Sigmoid colon (tissue), 7 donors: ENCODE measurements around the gene LHX3. TPM values are rescaled to one million over a fixed set of nuclear protein-coding genes. Genes with fewer than 3 reads are reported as not detected.

Experiments used
- DNase-seq: peaks from one replicate; pipeline ENCODE4 v3.0.0-alpha.2; 2019
- H3K27ac ChIP-seq, 4 donors: fragments of 200-600 bp; sonication (generic); one replicate each; pipeline ENCODE4 v1.5.1; 2016 to 2019; ENCODE audit warnings: mild to moderate bottlenecking in 1 of 4
- H3K27me3 ChIP-seq, 3 donors: fragments of 200-600 bp; sonication (generic); one replicate each; pipeline ENCODE4 v1.5.1; 2019; ENCODE audit warnings: mild to moderate bottlenecking in 1 of 3
- H3K36me3 ChIP-seq, 4 donors: fragments of 200-600 bp; sonication (generic); one replicate each; pipeline ENCODE4 v1.5.1; 2016 to 2019
- H3K4me1 ChIP-seq, 4 donors: fragments of 200-600 bp; sonication (generic); one replicate each; pipeline ENCODE4 v1.5.1; 2017 to 2019
- H3K4me3 ChIP-seq, 4 donors: fragments of 200-600 bp; sonication (generic); one replicate each; pipeline ENCODE4 v1.5.1; 2017 to 2019; ENCODE audit warnings: mild to moderate bottlenecking in 2 of 4, moderate library complexity in 1 of 4
- H3K9me3 ChIP-seq, 4 donors: fragments of 200-600 bp in 3 of 4; sonication (generic) in 3 of 4; one replicate each; pipeline versions ENCODE4 v1.5.1 to v1.6.1; 2013 to 2019
- EP300 ChIP-seq, 4 donors: sonication (generic); formaldehyde crosslinking; IDR thresholded peaks; one replicate each; pipeline ENCODE4 v1.6.1; 2017; ENCODE audit warnings: antibody characterized with exemption in 4 of 4
- POLR2A ChIP-seq, 2 donors: fragments of 450-650 bp; IDR thresholded peaks; one replicate each; pipeline ENCODE4 v1.6.1; 2016; ENCODE audit warnings: antibody characterized with exemption in 2 of 2, mild to moderate bottlenecking in 2 of 2, moderate library complexity in 2 of 2
- POLR2AphosphoS5 ChIP-seq, 4 donors: sonication (generic); formaldehyde crosslinking; IDR thresholded peaks; one replicate each; pipeline ENCODE4 v1.6.1; 2017; ENCODE audit warnings: antibody characterized with exemption in 4 of 4
- WGBS, 2 donors: extraction: QIAGEN DNeasy Blood & Tissue Kit; methylation state at CpG; one replicate each; pipeline ENCODE4 v1.1.7; 2013; 5-methylcytosine and 5-hydroxymethylcytosine counted together
- intact Hi-C: fragments of 100-400 bp; cut with DNase I; formaldehyde crosslinking; loops from one replicate; pipeline ENCODE4 v1.15.1; 2023
- polyA plus RNA-seq, 3 donors: library from polyadenylated mRNA; stranded (reverse); fragments of 200-250 nt; gene quantifications; one replicate each; pipeline ENCODE4 v1.2.3, GENCODE V29; 2013
- total RNA-seq, 4 donors: library from RNA; depleted of rRNA; stranded (reverse); fragments of >200 nt; gene quantifications; one replicate each; pipeline ENCODE4 v1.1.0, GENCODE V29; 2016
- TF ChIP-seq, protein P1 (sequence below), 4 experiments: fragments of 450-650 bp in 3 of 4; fragments of 200-600 bp in 1 of 4; IDR thresholded peaks; one replicate each; pipeline ENCODE4 v1.5.1; 2016 to 2019; ENCODE audit warnings: antibody characterized with exemption in 4 of 4, mild to moderate bottlenecking in 3 of 4, moderate library complexity in 2 of 4
- donor health status: healthy with polysubstance abuse.
- donor health status: Bipolar disorder and iron deficiency.
- donor health status: healthy.

Gene LHX3
- total and polyA plus RNA-seq, 7 donors = not detected

DNA sequence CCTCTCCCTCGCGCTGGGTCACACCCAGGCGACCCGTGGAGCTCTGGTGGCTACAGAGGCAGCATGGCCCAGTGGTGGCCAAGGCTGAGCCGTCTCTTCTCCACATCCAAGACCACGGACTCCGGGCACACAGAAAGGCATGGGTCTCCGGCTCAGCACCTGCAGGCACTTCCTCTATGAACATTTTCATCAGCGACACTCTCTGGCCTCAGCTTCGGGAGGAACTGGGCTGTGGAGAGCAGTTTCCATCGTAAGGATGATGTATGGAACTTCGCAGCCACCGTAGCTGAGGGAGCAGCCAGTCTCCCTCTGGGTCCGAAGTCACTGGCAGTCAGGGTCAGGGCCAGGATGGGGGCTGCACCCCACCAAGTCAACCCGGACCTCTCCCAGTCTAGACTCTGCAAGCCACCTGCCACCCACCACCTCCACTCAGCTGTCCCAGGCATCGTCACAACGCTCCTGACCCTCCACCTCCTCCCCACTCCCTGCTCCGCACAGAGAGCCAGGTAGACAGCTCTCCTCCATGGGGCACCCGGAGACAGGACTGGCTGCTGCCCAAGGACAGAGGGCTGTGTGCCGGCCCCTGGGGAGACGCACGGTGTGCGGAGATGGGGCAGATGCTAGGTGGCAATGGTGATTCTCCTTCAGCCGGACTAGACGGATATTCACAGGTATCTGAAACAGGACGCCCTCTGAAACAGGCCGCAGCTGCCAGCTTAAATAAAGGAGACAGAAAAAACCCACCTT, 31.0 kb upstream of the LHX3 start:
- TF ChIP-seq POLR2A (IDR thresholded peaks at IDR 0.05) (no peak), EP300 (IDR thresholded peaks at IDR 0.05) (no peak)
- H3K36me3 ChIP-seq = peaks cover 0 to 23% (median 3%) of the 10 kb centered on the region in 4 donors

DNA sequence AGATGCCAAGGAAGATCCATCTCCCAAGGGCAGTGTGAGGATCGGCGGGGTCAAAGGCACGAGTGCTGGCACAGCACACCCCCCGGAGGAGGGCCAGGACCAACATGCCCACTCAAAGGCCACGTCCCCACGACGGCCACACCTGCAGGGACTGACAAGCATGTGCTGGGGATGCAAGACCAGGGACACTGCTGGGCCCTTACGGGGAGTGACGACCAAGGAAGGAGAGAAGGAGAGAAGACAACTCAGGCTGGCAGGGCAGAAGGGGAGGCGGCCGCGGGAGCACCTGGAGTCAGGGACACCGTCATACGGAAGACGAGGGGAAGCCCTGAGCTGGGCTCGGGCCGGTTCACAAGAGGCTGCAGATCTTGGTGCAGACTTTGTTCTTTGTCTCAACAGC, 30.2 kb upstream of the LHX3 start:
- no peak overlapping the region for H3K4me3 ChIP-seq
- H3K4me1 ChIP-seq = no peaks in the 10 kb centered on the region
- WGBS, 2 donors = 96 to 97% methylated on average over 17 of the region's 17 CpGs
- no peaks in the 10 kb centered on the region for H3K27me3 ChIP-seq
- DNase-seq = no peak
- intact Hi-C loops = no loop called here
- H3K9me3 ChIP-seq = no peaks in the 10 kb centered on the region
- H3K36me3 ChIP-seq = peaks cover 0 to 23% (median 3%) of the 10 kb centered on the region in 4 donors
- TF ChIP-seq POLR2AphosphoS5 (IDR thresholded peaks at IDR 0.05) (no peak), POLR2A (IDR thresholded peaks at IDR 0.05) (no peak)
- H3K27ac ChIP-seq = no peak overlapping the region

More for the DNA sequence above, 31.0 kb upstream of the LHX3 start:
- 95% methylated on average over 27 of the region's 27 CpGs for WGBS, 2 donors
- H3K9me3 ChIP-seq = no peaks in the 10 kb centered on the region
- no peak overlapping the region for H3K27ac ChIP-seq
- no peak for DNase-seq
- no peak overlapping the region for H3K4me3 ChIP-seq
- H3K4me1 ChIP-seq = no peaks in the 10 kb centered on the region
- intact Hi-C loops = no loop called here
- H3K27me3 ChIP-seq = no peaks in the 10 kb centered on the region

DNA sequence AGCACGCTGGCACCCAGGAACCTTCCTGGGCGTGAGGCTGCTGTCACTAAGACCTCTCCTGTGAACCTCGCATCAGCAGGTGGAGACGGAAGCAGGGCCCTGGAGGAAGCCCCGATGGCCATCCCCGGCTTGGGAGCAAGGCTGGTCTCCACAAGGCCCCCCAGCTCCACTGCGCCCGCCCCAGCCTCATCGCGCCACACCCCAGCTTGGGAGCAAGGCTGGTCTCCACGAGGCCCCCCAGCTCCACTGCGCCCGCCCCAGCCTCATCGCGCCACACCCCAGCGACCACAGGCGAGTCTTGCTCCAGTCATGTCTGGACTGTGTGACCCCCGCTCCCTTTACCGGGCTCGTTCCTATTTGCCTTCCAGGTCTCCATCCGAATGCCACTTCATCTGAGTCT, 29.7 kb upstream of the LHX3 start:
- no peaks in the 10 kb centered on the region for H3K27me3 ChIP-seq
- no peak for DNase-seq
- TF ChIP-seq POLR2AphosphoS5 (IDR thresholded peaks at IDR 0.05) (no peak), POLR2A (IDR thresholded peaks at IDR 0.05) (no peak), EP300 (IDR thresholded peaks at IDR 0.05) (no peak)
- TF ChIP-seq, protein P1, sequence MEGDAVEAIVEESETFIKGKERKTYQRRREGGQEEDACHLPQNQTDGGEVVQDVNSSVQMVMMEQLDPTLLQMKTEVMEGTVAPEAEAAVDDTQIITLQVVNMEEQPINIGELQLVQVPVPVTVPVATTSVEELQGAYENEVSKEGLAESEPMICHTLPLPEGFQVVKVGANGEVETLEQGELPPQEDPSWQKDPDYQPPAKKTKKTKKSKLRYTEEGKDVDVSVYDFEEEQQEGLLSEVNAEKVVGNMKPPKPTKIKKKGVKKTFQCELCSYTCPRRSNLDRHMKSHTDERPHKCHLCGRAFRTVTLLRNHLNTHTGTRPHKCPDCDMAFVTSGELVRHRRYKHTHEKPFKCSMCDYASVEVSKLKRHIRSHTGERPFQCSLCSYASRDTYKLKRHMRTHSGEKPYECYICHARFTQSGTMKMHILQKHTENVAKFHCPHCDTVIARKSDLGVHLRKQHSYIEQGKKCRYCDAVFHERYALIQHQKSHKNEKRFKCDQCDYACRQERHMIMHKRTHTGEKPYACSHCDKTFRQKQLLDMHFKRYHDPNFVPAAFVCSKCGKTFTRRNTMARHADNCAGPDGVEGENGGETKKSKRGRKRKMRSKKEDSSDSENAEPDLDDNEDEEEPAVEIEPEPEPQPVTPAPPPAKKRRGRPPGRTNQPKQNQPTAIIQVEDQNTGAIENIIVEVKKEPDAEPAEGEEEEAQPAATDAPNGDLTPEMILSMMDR (IDR thresholded peaks at IDR 0.05) = no peak
- no peaks in the 10 kb centered on the region for H3K4me1 ChIP-seq
- H3K27ac ChIP-seq = no peak overlapping the region
- 94 to 95% methylated on average over 21 of the region's 21 CpGs for WGBS, 2 donors
- intact Hi-C loops = no loop called here
- H3K36me3 ChIP-seq = peaks cover 0 to 23% (median 3%) of the 10 kb centered on the region in 4 donors
- H3K4me3 ChIP-seq = no peak overlapping the region
- H3K9me3 ChIP-seq = no peaks in the 10 kb centered on the region

DNA sequence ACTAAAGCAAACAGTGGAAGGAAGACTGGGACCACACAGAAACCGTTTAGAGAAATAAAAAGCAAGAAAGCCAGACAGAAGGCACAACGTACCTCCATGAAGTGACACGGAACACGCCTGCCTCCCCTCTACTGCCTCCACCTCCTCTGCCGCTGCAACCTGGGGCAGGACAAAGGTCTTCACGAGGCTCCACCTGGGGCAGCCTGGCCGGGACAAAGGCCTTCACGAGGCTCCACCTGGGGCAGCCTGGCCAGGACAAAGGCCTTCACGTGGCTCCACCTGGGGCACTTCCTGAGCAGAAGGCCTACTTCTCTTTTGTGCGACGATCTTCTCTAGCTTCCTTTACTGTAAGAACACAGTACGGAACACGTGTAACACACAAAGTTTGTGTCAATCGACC, 28.9 kb upstream of the LHX3 start:
- intact Hi-C loops = no loop called here
- Histone ChIP-seq H3K4me1 (no peaks in the 10 kb centered on the region), H3K27ac (no peak overlapping the region), H3K27me3 (no peaks in the 10 kb centered on the region), H3K4me3 (no peak overlapping the region), H3K36me3 (peaks cover 0 to 23% (median 3%) of the 10 kb centered on the region in 4 donors), H3K9me3 (no peaks in the 10 kb centered on the region)
- TF ChIP-seq POLR2AphosphoS5 (IDR thresholded peaks at IDR 0.05) (no peak), POLR2A (IDR thresholded peaks at IDR 0.05) (no peak), EP300 (IDR thresholded peaks at IDR 0.05) (no peak)
- TF ChIP-seq, protein P1 (IDR thresholded peaks at IDR 0.05) = no peak
- DNase-seq = no peak
- WGBS, 2 donors = 79 to 86% methylated on average over 14 of the region's 14 CpGs

DNA sequence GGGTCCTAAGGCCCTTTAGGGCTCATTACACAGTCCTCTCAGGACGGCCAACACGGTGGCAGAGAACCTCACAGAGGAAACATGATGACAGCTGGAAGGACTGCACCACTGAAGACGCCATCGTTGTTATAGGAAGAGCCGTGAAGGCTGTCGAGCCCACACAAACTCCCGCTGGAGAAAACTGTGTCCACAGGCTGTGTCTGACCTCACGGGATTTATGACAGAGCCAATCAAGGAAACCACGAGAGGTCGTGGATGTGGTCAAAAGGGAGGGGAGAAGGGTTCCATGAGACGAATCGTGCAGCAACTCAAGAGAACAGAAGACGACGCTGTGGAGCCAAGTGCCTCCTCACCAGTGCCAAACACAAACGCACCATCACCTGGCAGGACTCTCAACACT, 28.5 kb upstream of the LHX3 start:
- no peak overlapping the region for H3K4me3 ChIP-seq
- peaks cover 0 to 23% (median 3%) of the 10 kb centered on the region in 4 donors for H3K36me3 ChIP-seq
- 70 to 84% methylated on average over 15 of the region's 15 CpGs for WGBS, 2 donors
- TF ChIP-seq POLR2AphosphoS5 (IDR thresholded peaks at IDR 0.05) = no peak
- TF ChIP-seq, protein P1 (IDR thresholded peaks at IDR 0.05) = no peak
- H3K4me1 ChIP-seq = no peaks in the 10 kb centered on the region
- no peak for DNase-seq
- no peaks in the 10 kb centered on the region for H3K9me3 ChIP-seq
- no peaks in the 10 kb centered on the region for H3K27me3 ChIP-seq
- H3K27ac ChIP-seq = no peak overlapping the region
- intact Hi-C loops = no loop called here

DNA sequence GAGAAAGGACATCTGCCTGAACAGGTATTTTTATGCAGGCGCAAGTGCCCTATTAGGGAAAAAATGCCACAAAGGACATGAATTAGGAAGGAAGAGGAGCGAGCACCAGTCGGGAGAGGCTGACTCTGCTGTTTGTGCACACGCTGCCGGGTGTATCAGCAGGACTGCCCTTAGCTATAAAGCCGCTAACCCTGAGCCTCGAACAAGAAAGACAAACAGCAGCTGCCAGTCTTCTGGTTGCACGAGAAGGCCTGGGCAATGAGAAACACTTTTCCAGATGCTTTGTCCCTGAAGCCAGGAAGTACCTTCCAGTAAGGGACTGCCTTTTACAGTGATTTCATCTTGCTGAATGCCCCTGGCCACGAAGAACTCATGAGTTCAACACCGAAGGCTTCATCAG, 28.0 kb upstream of the LHX3 start:
- no peaks in the 10 kb centered on the region for H3K27me3 ChIP-seq
- TF ChIP-seq POLR2A (IDR thresholded peaks at IDR 0.05) (no peak), EP300 (IDR thresholded peaks at IDR 0.05) (no peak), POLR2AphosphoS5 (IDR thresholded peaks at IDR 0.05) (no peak)
- TF ChIP-seq, protein P1 (IDR thresholded peaks at IDR 0.05) = no peak

More for the DNA sequence above, 28.0 kb upstream of the LHX3 start:
- no peak overlapping the region for H3K4me3 ChIP-seq
- no peak overlapping the region for H3K27ac ChIP-seq
- WGBS, 2 donors = 74 to 77% methylated on average over 10 of the region's 10 CpGs
- intact Hi-C loops = no loop called here
- peaks cover 0 to 23% (median 3%) of the 10 kb centered on the region in 4 donors for H3K36me3 ChIP-seq
- H3K4me1 ChIP-seq = no peaks in the 10 kb centered on the region
- H3K9me3 ChIP-seq = no peaks in the 10 kb centered on the region
- DNase-seq = no peak
